ENCODE measurements around the gene GANC. TPM values are rescaled to one million over a fixed set of nuclear protein-coding genes. Genes with fewer than 3 reads are reported as not detected.

GANC gene
- total and polyA plus RNA-seq, 2 experiments from 2014 or later, result 21.0 to 22.2 TPM

DNA sequence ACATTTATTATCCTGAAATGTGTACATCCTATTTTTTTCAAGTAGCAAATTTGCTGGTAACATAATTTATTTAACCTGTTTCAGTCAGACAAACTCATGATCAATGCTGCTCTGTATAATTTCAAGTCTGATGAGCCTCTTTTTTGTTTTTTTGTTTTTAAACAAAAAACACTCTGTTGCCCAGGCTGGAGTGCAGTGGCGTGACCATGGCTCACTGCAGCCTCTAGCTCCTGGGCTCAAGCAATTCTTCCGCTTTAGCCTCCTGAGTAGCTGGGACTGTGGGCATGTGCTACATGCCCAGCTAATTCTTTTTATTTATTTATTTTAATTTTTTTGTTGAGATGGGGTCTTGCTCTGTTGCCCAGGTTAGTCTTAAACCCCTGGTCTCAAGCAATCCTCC lies 46.2 kb downstream of the GANC start:
- H3K4me3 ChIP-seq, result no peak overlapping the region
- no peaks in the 10 kb centered on the region for H3K9me3 ChIP-seq (ENCODE audit: low read depth)
- H3K27me3 ChIP-seq, result no peaks in the 10 kb centered on the region
- no peak for TF ChIP-seq CTCF (IDR thresholded peaks at IDR 0.05; ENCODE audit: low read depth, low read length)
- no peaks in the 10 kb centered on the region for H3K36me3 ChIP-seq
- no peak for DNase-seq (ENCODE audit: low read depth in 1 of 2, low spot score in 1 of 2)
- no peaks in the 10 kb centered on the region for H3K4me1 ChIP-seq (ENCODE audit: low read depth)
- no peak overlapping the region for H3K27ac ChIP-seq

DNA sequence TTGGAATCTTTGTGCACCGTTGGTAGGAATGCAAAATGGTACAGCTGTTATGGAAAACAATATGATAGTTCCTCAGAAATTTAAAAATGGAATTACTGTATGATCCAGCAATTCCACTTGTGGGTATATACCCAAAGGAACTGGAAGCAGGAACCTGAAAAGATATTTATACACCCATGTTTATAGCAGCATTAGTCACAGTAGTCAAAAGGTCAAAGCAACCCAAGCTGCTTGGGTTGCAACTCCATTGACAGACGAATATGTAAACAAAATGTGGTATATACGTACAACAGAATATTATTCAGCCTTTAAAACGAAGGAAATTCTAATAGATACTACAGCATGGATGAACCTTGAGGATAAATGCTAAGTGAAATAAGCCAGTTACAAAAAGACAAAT lies 51.3 kb downstream of the GANC start:
- no peaks in the 10 kb centered on the region for H3K36me3 ChIP-seq
- peaks cover 3% of the 10 kb centered on the region for H3K4me1 ChIP-seq (ENCODE audit: low read depth)
- H3K9me3 ChIP-seq (ENCODE audit: low read depth), result no peaks in the 10 kb centered on the region
- no peak overlapping the region for H3K27ac ChIP-seq
- no peak for DNase-seq (ENCODE audit: low read depth in 1 of 2, low spot score in 1 of 2)
- no peaks in the 10 kb centered on the region for H3K27me3 ChIP-seq
- TF ChIP-seq CTCF (IDR thresholded peaks at IDR 0.05; ENCODE audit: low read depth, low read length), result no peak
- H3K4me3 ChIP-seq, result no peak overlapping the region

DNA sequence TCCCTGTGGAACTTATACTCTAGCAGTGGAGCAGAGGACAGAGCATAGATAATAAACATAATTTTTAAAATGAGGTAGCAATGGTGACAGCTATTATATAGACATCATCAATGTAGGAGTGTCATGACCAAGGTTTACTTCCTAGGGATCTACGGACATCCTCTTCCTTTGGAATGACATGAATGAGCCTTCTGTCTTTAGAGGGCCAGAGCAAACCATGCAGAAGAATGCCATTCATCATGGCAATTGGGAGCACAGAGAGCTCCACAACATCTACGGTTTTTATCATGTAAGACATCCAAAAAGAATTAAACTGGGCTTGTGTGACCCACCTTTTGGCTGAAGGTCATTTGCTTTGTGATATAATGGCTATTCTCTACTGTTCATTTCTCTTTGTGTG lies 56.2 kb downstream of the GANC start:
- no peaks in the 10 kb centered on the region for H3K27me3 ChIP-seq
- H3K27ac ChIP-seq, result peak overlapping the region; percentile 19
- H3K9me3 ChIP-seq (ENCODE audit: low read depth), result no peaks in the 10 kb centered on the region
- peaks cover 32% of the 10 kb centered on the region for H3K4me1 ChIP-seq (ENCODE audit: low read depth)
- DNase-seq (ENCODE audit: low read depth in 1 of 2, low spot score in 1 of 2), result no peak
- no peak for TF ChIP-seq CTCF (IDR thresholded peaks at IDR 0.05; ENCODE audit: low read depth, low read length)
- H3K4me3 ChIP-seq, result no peak overlapping the region
- no peaks in the 10 kb centered on the region for H3K36me3 ChIP-seq

DNA sequence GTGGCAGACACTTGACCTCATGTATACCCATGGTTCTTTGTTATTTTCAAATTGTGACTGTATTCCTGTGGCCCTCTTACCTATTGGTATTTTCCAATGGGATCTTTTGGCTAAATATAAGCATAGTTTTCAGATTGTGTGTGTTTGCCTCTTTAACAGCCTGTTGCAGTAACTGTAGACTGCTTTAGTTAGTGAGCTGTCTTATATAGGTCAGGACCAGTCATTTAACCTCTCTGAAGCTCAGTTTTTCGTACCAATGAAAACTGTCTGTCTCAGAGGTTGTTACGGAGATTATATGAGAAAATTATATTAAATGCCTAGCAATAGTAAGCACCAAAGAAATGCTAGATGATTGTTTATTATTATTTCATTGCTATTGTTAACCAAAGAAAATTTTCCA lies 57.0 kb downstream of the GANC start:
- H3K27me3 ChIP-seq, result no peaks in the 10 kb centered on the region
- no peak for DNase-seq (ENCODE audit: low read depth in 1 of 2, low spot score in 1 of 2)
- H3K36me3 ChIP-seq, result no peaks in the 10 kb centered on the region
- H3K9me3 ChIP-seq (ENCODE audit: low read depth), result no peaks in the 10 kb centered on the region
- no peak for TF ChIP-seq CTCF (IDR thresholded peaks at IDR 0.05; ENCODE audit: low read depth, low read length)
- H3K4me3 ChIP-seq, result no peak overlapping the region
- H3K27ac ChIP-seq, result peak overlapping the region; percentile 94
- H3K4me1 ChIP-seq (ENCODE audit: low read depth), result peaks cover 32% of the 10 kb centered on the region

GRCh38 chr15:42331235-42331634 lies 58.2 kb downstream of the GANC start:
- Histone ChIP-seq H3K27me3 (no peaks in the 10 kb centered on the region), H3K27ac (peak overlapping the region; percentile 94), H3K4me1 (ENCODE audit: low read depth) (peaks cover 32% of the 10 kb centered on the region), H3K36me3 (no peaks in the 10 kb centered on the region), H3K4me3 (peak overlapping the region; percentile 11), H3K9me3 (ENCODE audit: low read depth) (no peaks in the 10 kb centered on the region)
- peak in 1 of 2 donors; percentile 89 for DNase-seq (ENCODE audit: low read depth in 1 of 2, low spot score in 1 of 2)
- TF ChIP-seq CTCF (IDR thresholded peaks at IDR 0.05; ENCODE audit: low read depth, low read length), result no peak

- Histone ChIP-seq H3K27me3 (no peaks in the 10 kb centered on the region), H3K4me3 (no peak overlapping the region), H3K36me3 (no peaks in the 10 kb centered on the region), H3K9me3 (ENCODE audit: low read depth) (no peaks in the 10 kb centered on the region), H3K27ac (peak overlapping the region; percentile 94), H3K4me1 (ENCODE audit: low read depth) (peaks cover 32% of the 10 kb centered on the region)
- DNase-seq (ENCODE audit: low read depth in 1 of 2, low spot score in 1 of 2), result peak in 1 of 2 donors; percentile 17
- TF ChIP-seq CTCF (IDR thresholded peaks at IDR 0.05; ENCODE audit: low read depth, low read length), result no peak
Measured at GRCh38 chr15:42332331-42332730, 59.3 kb downstream of the GANC start.

All from cardiac muscle cell (in vitro differentiated cells and primary cell).